Measurements from ENCODE around the gene P4HA2.

- TF ChIP-seq CTCF (IDR thresholded peaks at IDR 0.05) (no peak), POLR2A (IDR thresholded peaks at IDR 0.05) (no peak), POLR2AphosphoS5 (IDR thresholded peaks at IDR 0.05) (no peak), EP300 (IDR thresholded peaks at IDR 0.05) (no peak)
Observed at GRCh38 chr5:132237141-132237540, 9.5 kb upstream of the P4HA2 start.
